Colonic mucosa (tissue), 4 donors: ENCODE measurements around the gene ST3GAL3. TPM values are rescaled to one million over a fixed set of nuclear protein-coding genes. Genes with fewer than 3 reads are reported as not detected.

ENCODE experiments used
- DNase-seq: peaks from one replicate; pipeline ENCODE4 v3.0.0-alpha.2; 2020
- H3K27ac ChIP-seq: fragments of 200-600 bp; one replicate; pipeline ENCODE4 v1.8.0; 2021
- H3K27me3 ChIP-seq: fragments of 200-600 bp; one replicate; pipeline ENCODE4 v1.8.0; 2021
- H3K36me3 ChIP-seq: fragments of 200-600 bp; one replicate; pipeline ENCODE4 v1.8.0; 2021
- H3K4me1 ChIP-seq: fragments of 200-600 bp; one replicate; pipeline ENCODE4 v1.8.0; 2021; ENCODE audit warnings: mild to moderate bottlenecking
- H3K4me3 ChIP-seq: fragments of 200-600 bp; one replicate; pipeline ENCODE4 v1.8.0; 2021
- H3K9ac ChIP-seq, 2 donors: one replicate each; pipeline ENCODE4 v1.7.0; 2013; ENCODE audit warnings: control low read depth in 2 of 2, low read depth in 2 of 2, low read length in 2 of 2
- H3K9me3 ChIP-seq: fragments of 200-600 bp; one replicate; pipeline ENCODE4 v1.8.0; 2021
- CTCF ChIP-seq: fragments of 200-600 bp; IDR thresholded peaks from one replicate; pipeline ENCODE4 v1.8.0; 2022; ENCODE audit warnings: antibody characterized with exemption, mild to moderate bottlenecking
- intact Hi-C: fragments of 100-400 bp; cut with DNase I; formaldehyde crosslinking; loops from one replicate; pipeline ENCODE4 v1.14.1; 2022
- total RNA-seq, 2 donors: library from RNA; stranded (reverse); fragmentation: NEBNext Ultra II Directional in 1 of 2; extraction: Animal tissue kit (Norgen Biotek cat#: 25700) in 1 of 2; gene quantifications; one replicate each; pipeline ENCODE4 v1.2.1, GENCODE V29; 2021
- donor health status: healthy.
- donor health status: DM: no; HTN: no; CAD: no.
- donor health status: DM: no; HTN: no; CAD: no.

Gene ST3GAL3
- total RNA-seq, 2 donors from 2014 or later: 5.1 to 6.0 TPM

- no peak overlapping the region for H3K9ac ChIP-seq
- no peak for TF ChIP-seq CTCF
Observed at GRCh38 chr1:43766086-43766784, 58.9 kb downstream of the ST3GAL3 start.

GRCh38 chr1:43766818-43767525, 59.6 kb downstream of the ST3GAL3 start:
- Histone ChIP-seq H3K27ac (no peak overlapping the region), H3K4me1 (no peaks in the 10 kb centered on the region), H3K36me3 (no peaks in the 10 kb centered on the region), H3K4me3 (no peak overlapping the region), H3K9ac (no peak overlapping the region), H3K9me3 (no peaks in the 10 kb centered on the region), H3K27me3 (no peaks in the 10 kb centered on the region)
- DNase-seq: no peak
- TF ChIP-seq CTCF: no peak
- intact Hi-C loops: loop anchor here (10.0 kb wide), 1 partner anchor 268 kb away; the partner anchor contains the start of gene SLC6A9

More at GRCh38 chr1:43766086-43766784, 58.9 kb downstream of the ST3GAL3 start:
- Histone ChIP-seq H3K36me3 (no peaks in the 10 kb centered on the region), H3K9me3 (no peaks in the 10 kb centered on the region), H3K4me3 (no peak overlapping the region), H3K27ac (no peak overlapping the region), H3K27me3 (no peaks in the 10 kb centered on the region), H3K4me1 (no peaks in the 10 kb centered on the region)
- intact Hi-C loops: loop anchor here (10.0 kb wide), 1 partner anchor 269 kb away; the partner anchor contains the start of gene SLC6A9
- DNase-seq: no peak

- H3K4me3 ChIP-seq: no peak overlapping the region
- DNase-seq: no peak
- no peaks in the 10 kb centered on the region for H3K9me3 ChIP-seq
- no peaks in the 10 kb centered on the region for H3K27me3 ChIP-seq
- H3K27ac ChIP-seq: no peak overlapping the region
- no peak overlapping the region for H3K9ac ChIP-seq
- no peaks in the 10 kb centered on the region for H3K36me3 ChIP-seq
- H3K4me1 ChIP-seq: no peaks in the 10 kb centered on the region
- no peak for TF ChIP-seq CTCF
- intact Hi-C loops: loop anchor here (10.0 kb wide), 1 partner anchor 267 kb away; the partner anchor contains the start of gene SLC6A9
Observed at GRCh38 chr1:43768168-43768567, 60.8 kb downstream of the ST3GAL3 start.

GRCh38 chr1:43769350-43769908, 62.1 kb downstream of the ST3GAL3 start:
- H3K9ac ChIP-seq: no peak overlapping the region
- TF ChIP-seq CTCF: no peak
- intact Hi-C loops: loop anchor here (10.0 kb wide), 1 partner anchor 265 kb away; the partner anchor contains the start of gene SLC6A9

GRCh38 chr1:43770111-43770510, 62.8 kb downstream of the ST3GAL3 start:
- Histone ChIP-seq H3K27ac (no peak overlapping the region), H3K4me1 (no peaks in the 10 kb centered on the region), H3K27me3 (no peaks in the 10 kb centered on the region), H3K9ac (no peak overlapping the region), H3K4me3 (no peak overlapping the region), H3K36me3 (no peaks in the 10 kb centered on the region), H3K9me3 (no peaks in the 10 kb centered on the region)
- TF ChIP-seq CTCF: no peak
- intact Hi-C loops: no loop called here
- DNase-seq: no peak

More at GRCh38 chr1:43769350-43769908, 62.1 kb downstream of the ST3GAL3 start:
- no peaks in the 10 kb centered on the region for H3K27me3 ChIP-seq
- H3K27ac ChIP-seq: no peak overlapping the region
- no peaks in the 10 kb centered on the region for H3K4me1 ChIP-seq
- no peak overlapping the region for H3K4me3 ChIP-seq
- H3K36me3 ChIP-seq: no peaks in the 10 kb centered on the region
- DNase-seq: no peak
- H3K9me3 ChIP-seq: no peaks in the 10 kb centered on the region
